ENCODE results near the gene IFIT1. TPM values are rescaled to one million over a fixed set of nuclear protein-coding genes. Genes with fewer than 3 reads are reported as not detected.

Gene IFIT1
- total and polyA plus RNA-seq, 9 of the 15 experiments (the other 6 are each of a cell fraction or from before 2014, with no cell fraction given) = 0.03 to 0.40 (median 0.18) TPM

GRCh38 chr10:89450901-89451300, 58.5 kb downstream of the IFIT1 start (continued):
- TF ChIP-seq MXD1 (CRISPR knock-in tag; IDR thresholded peaks at IDR 0.05; ENCODE audit: borderline replicate concordance, poor library complexity, severe bottlenecking) (no peak), SRSF1 (IDR thresholded peaks at IDR 0.05; ENCODE audit: low read depth, low read length) (no peak), SFPQ (IDR thresholded peaks at IDR 0.05; ENCODE audit: low read depth, low read length) (no peak), ZKSCAN8 (CRISPR knock-in tag; IDR thresholded peaks at IDR 0.05) (no peak), ARID1B (IDR thresholded peaks at IDR 0.05) (no peak), CHAMP1 (IDR thresholded peaks at IDR 0.05) (no peak), POLR2A (conservative IDR thresholded peaks at IDR 0.05) (no peak), ZNF282 (CRISPR knock-in tag; IDR thresholded peaks at IDR 0.05) (no peak), IRF9 (tag; IDR thresholded peaks at IDR 0.05) (no peak), KAT7 (CRISPR knock-in tag; IDR thresholded peaks at IDR 0.05; ENCODE audit: borderline replicate concordance) (no peak)
